SHP77 (cell line): Measurements from ENCODE around the gene RAB7B.
"Not testable (repeated sequence)": the region's sequence is repeated elsewhere in the genome, so short reads cannot be mapped to it uniquely, and the experiment has no call there.

Experiments used
- DNase-seq, 2 experiments: peaks; one replicate each; lab custom pipeline; 2025; lab: John Stamatoyannopoulos, UW

RAB7B gene, protein sequence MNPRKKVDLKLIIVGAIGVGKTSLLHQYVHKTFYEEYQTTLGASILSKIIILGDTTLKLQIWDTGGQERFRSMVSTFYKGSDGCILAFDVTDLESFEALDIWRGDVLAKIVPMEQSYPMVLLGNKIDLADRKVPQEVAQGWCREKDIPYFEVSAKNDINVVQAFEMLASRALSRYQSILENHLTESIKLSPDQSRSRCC

DNA sequence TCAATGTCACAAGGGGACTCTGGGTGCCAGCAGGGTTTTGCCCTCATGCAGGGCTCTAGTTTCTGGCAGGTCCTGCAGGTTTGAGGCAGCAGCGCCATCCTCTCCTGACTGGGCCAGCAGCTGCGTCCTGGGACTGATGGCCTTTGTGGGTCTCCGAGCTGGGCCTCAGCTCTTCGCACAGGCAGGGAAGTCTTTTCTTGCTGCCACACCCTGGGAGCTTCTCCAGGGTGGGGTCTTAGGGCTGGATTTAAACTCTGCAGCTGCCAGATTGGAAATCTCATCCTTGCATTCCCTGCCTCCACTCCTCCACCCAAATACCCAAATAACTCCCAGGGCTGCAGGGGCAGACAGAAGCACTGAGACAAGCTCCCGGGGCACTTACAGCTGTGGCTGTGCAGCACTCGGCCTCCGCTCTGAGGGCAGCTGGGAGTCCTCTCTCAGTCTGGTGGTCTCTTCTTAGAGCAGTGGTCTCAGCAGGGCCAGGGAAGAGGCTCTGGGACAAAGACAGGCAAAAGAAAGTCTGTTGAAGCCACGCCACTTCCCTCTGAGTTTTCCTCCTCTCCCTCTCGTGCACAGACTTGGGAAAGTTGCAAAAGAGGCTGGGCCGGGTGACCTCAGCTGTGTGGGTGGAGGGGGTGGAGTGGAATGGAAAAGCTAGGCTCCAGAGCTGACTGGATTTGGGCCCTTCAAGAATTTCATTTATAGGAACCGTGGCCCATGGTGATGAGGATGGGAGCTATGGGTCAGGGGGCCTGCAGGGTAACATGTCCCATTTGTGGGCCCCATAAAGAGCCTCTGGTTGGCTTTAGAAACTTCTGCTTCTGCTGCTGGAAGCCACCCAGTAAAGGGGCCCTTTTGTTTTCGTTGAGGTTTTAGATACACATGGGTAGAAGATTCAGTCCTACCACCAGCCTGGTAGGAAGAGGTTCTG lies at the start of gene RAB7B:
Gene RAB7B (minus strand): TSS at position 525 of the 931 bp plus-strand sequence. CDS start 9,260 bp downstream, outside the sequence.
- no peak for DNase-seq

DNA sequence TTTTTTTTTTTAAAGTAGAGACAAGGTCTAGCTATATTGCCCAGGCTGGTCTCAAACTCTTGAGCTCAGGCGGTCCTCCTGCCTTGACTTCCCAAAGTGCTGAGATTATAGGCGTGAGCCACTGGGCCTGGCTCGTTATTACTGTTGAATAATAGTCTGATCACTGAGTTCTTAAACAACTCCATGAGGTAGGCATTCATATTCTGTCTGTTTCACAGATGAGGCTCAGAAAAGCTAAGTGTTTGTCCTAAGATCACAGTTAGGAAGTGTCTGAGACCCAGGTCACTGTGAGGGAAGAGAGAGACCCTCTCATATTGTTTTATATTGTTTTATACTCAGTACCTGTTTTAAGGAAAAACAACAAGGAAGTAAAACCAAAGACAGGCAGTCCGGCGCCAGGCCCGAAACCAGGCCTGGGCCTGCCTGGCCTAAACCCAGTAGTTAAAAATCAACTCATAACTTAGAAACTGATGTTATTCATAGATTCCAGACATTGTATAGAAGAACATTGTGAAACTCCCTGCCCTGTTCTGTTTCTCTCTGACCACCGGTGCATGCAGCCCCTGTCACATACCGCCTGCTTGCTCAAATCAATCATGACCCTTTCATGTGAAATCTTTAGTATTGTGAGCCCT lies 49.2 kb upstream of the RAB7B start:
- DNase-seq = not testable (repeated sequence)

DNA sequence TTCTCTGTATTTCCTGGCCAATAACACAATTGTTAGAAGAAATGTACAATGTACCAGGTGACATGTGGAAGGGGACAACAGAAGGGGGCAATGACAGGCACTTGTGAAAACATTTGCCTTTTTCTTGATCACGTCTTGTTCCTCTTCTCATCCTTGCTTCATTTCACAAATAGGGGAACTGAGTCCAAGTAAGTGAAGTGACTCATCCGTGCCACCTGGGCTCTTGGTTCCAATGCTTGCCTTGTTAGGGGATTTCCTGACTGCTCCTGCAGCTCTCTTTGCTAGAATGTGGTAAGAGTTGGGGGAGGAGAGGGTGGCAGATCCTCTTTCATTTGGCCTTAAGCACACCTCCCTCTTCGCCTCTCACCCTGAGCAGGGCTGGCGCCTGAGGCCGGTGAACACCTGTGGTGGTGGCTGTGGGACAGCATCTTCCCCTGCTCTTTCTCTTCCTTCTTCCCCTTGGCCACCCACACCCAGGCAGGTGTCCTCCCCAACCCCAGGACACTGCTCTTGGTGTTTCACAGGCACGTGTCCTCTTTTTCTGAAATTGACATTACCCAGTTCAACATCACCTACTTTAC lies 47.5 kb upstream of the RAB7B start:
- DNase-seq = no peak

DNA sequence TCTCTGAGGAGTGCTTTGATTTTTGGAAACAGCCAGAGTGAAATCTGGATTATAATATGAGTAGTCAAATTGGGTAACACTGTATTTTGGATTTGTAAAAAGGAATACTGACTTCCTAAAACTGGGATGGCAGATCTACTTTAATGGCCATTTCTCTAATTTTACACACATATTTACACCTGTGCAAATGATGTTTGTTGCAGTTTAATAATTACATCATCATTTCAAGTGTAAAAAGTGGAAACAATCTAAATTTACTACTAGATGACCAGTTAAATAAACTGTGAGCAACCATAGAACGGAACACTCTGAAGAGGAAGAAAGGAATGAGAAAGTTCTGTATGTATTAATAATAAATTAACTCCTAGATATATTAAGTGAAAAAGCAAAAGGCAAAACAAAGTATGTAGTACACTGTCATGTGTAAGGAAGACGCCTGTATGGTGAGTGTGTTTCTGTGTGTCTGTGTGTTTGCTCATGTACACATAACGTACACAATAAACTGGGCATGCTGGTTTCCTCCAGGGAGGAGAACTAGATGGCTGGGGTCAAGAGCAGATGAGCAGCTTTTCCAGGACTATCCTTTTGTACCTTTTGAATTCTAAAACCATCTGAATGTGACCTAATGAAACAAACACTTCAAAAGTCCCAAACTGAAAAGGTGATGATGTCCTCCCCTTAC lies 46.9 kb upstream of the RAB7B start:
- no peak for DNase-seq

DNA sequence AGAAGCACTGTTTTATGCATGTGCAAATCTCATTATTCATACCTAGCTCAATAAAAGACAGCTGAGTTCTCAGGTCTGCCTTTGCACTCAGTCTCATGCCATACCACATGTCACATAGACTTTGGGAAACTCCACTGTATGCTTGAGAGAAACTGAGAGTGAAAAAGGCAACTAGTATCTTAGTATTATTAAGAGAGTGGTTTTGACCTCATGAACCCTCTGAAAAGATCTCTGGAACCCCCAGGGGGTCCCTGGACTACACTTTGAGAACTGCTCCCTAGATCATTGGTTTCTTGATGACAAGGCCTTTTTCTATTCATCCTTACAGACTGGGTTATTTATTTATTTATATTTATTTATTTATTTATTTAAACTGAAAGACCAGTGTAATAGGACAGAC lies 46.1 kb upstream of the RAB7B start:
- DNase-seq = no peak

DNA sequence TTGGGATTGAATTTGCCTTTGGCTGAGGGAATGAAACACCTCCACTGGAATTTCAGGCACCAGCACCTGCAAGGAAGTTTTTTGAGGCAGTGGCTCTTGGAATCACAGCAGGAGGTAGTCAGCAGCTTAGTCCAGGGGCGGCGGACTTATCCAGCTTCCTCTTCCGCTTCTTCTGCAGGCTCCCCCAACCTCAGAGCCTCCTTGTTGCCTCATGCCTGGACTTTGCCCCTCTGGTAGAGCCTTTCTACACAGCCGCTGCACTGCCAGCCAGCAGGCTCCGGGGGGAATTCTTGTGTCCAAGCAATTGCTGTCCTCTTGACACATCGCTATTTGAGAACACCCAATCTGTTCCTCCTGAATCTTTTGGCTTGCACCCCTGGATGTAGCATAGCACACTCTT lies 45.4 kb upstream of the RAB7B start:
- no peak for DNase-seq

DNA sequence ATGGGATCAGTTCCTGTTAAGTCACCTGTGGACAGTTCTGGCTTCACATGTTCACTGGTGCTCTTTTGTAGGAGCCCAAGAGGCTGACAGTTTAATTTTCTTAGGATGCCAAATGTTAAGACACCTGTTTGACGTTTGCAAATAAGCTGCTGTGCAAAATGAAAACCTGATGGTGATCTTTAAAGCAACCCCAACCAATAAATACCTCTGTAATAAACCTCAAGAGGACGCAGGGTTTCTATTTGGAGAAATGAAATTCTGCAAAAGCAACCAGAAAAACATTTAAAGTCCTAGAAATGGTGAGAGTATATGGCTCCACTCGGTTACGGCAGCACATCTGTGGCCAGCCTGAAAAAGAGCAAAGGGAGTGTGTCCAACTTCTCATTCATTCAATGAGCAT lies 44.1 kb upstream of the RAB7B start:
- no peak for DNase-seq

DNA sequence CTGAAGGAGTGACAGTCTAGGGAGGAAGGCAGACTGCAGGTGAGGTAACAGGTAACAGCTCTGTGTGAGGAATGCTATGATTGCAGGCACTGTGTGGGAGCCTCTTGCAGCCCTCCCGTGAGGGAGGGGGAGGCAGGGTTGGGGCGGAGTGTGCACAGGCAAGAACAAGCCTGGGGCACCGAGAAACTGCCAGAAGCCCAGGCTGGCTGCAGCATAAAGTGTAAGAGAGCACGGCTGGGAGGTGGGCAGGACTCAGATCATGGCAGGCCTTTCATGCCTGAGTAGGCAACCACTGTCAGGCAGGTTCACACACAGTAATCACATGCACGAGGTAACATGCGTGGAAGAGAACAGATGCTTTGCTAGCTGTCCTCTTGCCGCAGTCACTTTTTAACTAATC lies 38.4 kb upstream of the RAB7B start:
- DNase-seq = no peak

DNA sequence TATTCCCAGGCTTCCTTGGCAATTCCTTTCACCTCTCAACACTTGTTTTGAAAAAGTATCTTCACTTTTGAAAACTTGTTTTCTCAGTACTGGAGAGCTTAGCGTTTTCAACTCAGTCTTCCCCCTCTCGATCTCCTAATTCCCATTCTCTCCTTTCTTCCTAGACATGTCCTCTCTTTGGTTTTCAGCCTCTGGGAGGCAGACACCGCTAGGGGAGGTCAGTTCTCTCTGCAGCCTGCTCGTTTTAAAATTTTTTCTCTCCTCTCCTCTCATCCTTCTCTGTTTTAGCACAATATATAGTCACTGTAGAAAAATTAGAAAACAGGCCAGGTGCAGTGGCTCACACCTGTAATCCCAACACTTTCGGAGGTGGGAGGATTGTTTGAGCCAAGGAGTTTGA lies 37.1 kb upstream of the RAB7B start:
- DNase-seq = no peak

DNA sequence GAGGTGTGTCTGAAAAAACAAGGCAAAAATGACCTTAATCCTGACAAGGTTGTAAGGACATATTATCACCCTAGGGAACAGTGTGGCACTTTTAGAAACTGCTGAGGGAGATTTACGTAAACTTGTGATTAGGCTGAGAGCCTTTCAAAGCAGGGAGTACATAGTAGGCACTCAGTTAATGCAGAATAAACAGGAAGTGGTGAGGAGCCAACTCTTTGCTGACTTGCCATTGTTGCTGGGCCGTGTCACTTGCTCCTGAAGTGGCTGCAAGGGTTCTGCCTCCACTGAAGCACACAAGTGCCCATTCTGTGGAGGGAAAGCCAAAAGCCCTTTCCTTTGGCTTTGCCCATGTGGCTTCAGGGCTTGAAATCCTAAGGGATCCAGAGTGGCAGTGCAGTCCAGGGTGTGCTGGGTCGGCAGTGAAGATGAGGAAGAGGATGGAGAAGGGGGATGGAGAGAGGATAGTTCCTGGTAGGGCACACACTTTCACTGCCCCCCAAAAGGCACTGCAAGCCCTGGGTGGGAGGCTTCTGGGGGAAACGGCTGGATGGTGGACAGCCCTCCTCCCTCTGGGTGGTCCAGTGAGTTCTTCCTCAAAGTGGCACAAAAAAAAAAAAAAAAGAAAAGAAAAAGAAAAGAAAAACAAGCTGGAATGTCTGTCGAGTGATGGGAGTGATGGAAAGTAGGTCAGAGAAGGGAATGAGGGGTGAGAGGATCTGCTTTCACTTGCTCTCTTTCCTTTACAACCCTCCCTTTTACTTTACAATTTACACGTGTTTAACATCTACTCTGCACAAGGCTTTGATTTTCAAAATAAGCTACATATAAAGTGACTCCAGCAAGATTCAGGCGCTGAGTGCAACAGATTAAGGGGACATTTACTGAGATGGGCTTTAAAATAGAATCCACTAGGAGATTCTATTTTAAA lies 36.1 kb upstream of the RAB7B start:
- no peak for DNase-seq

DNA sequence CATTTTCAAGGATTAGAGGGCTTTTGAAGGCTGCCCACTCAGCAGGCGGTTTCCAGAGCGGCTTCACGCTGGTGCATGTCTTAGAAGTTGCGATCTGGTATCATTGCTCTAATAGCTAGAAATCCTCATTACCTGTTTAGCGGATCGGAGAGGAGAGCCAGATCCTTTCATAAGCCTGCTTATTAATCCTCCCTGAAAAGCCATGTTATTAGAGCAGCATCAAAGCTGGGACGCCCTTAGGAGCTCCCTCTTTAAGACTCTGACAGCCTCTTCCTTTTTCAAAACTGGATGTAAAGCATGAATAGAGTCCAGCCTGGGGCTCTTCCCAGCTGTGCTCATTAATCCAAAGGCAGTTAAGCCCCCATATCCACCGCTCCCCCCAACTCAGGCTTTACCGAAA lies 34.4 kb upstream of the RAB7B start:
- DNase-seq = no peak

DNA sequence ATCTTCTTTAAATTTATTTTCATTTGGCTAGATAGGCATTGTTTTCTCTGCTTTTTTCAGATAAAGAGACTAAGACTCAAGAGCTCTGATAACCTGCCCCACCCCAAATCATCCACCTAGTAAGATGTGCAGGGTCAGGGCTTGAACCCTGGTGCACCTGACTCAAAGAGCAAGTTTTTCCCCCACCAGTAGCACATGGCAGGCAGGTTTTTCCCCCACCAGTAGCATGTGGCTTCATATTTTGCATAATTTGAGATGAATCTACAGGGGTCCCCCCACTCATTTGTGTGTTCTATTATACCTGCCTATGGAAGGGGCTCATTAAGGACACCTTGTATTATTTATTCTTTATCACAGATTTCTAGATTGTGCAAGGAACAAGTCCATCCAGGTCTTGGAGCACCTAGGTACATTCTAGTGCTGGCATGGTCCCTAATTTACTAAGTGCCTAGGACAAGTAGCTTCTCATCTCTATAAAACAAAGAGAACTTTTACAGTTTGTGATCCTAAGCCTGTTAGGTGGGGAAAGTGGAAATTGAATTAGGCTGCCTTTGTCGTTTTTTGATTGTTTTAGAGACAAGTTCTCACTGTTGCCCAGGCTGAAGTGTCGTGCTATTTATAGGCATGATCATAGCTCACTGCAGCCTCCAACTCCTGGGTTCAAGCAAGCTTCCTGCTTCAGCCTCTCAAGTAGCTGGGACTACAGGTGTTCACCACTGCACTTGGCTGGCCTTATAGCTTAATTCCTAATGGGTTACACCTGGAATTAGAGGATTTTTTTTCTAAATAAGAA lies 33.7 kb upstream of the RAB7B start:
- DNase-seq = no peak

DNA sequence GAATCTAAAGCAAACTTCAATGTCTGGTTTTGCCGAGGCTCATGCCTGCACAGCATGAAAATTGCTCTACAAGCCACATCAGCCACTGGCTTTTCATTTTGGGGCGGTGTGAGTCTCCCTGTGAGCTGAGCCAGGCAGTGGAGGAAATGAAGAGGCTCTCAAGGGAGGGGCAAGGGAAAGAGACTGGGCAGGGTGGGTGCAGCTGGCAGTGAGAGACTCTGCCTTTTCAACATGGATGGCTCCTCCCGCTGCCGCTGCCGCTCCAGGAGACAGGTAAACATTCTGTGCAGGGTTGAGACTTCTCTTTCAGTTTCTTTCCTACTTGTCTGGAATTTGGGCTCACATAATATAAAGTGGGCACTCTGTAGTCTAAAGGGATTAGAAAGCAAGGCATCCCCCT lies 31.8 kb upstream of the RAB7B start:
- no peak for DNase-seq

DNA sequence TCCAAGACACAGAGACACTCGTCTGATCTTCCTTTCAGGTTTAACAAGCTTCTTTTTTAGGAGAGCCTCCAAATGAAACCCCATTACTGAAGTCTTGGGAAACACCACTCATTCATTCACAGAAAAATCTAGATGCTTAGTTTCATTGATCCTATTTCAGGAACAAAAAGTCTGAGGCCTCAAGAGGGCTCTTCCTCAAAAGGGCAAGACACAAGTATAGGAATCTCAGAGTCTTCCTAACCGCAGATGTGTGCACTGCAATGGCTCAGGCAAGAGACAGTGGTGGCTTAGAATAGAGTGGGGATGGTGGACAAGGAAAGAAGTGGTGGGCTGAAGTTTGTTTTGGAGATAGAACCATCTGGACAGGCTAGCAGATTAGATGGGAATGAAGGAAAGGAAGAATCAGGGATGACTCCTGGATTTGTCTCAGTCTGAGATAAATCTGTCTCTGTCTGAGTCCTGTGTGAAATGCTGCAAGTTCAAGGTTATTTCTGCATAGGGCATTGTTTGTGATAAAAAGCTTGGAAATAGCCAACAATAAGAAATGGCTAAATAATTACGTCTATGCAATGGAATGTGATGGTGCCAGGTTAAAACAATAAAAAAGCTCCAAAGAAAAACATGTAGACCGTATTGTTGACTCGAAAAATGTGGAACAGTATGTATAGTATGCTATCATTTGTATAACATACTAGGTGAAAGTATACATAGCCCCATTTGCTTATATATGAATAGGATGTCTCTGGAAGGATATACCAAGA lies 29.4 kb upstream of the RAB7B start:
- DNase-seq = no peak

DNA sequence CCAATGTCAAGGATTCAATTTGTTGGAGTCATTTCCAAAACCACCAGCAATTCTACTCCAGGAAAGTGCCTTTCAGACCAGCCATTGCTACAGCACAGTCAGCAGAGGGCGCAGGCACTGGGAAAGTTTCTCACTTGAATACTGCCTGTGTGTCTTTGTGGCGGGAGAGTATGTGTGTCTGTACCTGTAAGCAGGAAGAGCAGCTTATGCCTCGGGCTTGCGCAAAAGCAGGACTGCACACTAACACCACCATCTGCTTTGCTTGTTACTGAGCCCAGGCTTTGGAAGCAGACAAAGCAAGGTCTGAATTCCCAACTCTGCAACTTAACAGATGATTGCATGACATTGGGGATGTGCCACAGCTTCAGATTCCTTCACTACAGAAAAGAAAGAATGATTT lies 27.5 kb upstream of the RAB7B start:
- DNase-seq = peak; percentile 58 to 66

DNA sequence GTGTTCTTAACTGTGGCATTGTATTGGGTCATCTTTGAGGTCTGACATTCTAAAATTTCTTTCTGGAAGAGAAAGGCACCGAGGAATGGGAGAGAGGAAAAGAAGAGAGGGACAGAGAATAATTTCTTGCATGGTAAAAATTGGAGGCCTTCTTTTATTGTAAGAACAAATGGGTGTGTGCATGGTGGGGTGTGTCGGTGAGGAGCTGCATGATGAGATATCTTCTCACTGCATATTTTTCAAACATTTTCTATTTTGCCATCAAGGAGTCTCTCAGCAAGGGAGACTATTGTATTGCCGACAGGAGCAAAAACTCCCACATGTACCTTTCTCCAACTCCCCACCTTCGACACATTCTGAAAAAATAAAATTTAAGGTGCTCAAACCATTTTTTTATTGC lies 27.0 kb upstream of the RAB7B start:
- DNase-seq = no peak

DNA sequence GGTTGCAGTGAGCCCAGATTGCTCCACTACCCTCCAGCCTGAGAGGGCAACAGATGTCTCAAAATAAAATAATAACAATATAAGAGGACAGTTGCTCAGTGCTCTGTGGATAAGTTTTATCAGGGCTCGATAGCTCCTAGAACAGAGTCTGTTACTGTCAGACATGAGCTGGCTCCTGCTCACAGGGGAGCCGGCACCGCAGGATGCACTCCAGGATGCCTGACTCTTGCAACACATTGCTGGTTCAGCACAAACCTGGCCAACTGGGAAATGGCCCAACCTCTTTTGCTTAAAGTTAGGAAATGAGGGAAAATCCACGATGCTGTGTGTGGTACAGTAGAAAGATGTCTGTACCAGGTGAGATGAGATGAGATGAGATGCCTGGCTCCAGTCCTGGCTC lies 26.3 kb upstream of the RAB7B start:
- DNase-seq = no peak

DNA sequence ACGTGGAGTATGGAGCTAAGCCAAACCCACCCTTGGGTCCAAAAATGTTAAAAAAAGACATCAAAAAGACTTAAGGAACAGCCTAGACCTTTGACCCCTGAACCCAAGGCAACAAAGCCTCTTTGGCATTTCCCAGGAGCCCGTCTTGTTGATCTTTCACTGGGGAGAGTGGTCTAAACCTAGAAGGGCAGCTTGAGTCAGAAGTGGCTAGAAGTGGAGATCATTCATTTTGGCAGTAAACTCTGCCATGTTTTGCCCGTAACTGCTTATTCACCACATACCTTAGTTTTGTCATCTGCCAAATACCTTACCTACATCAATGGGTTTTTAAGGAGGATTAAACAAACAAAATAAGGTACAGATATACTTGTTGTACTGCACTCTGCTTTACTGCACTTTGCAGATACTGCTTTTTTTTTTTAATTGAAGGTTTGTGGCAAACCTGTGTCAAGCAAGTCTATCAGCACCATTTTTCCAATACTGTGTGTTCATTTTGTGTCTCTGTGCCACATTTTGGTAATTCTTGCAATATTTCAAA lies 22.2 kb upstream of the RAB7B start:
- no peak for DNase-seq

DNA sequence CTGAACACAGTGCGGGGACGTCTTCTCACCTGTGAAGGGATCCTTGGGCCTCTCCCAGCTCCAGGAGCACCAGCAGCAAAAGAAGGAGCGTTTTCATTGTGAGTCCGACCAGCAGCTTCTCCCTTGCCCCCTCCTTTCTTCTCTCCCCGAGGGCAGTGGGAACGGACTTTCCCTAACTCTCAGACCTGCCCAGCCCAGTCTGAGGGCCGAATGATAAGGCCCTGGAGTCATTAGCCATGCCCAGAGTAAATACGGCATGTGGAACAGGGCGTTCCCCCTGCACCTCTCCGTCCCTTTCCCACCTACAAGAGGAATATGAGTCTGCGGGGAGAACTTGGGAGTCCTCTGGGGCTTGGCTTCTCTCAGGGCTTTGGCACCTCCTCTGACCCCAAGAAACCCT lies 20.5 kb upstream of the RAB7B start, which contains the start of gene CTSE:
Gene CTSE (minus strand): TSS at position 201 of the 400 bp plus-strand sequence. CDS start 104 bp downstream, at position 97.
- no peak for DNase-seq
